ENCODE measurements around the gene RABEPK.
"Not testable (repeated sequence)": the region's sequence is repeated elsewhere in the genome, so short reads cannot be mapped to it uniquely, and the experiment has no call there.

The RABEPK gene

GRCh38 chr9:125262294-125262991, 62.1 kb downstream of the RABEPK start:
- ATAC-seq (replicated peaks; ENCODE audit: extremely low read depth, poor library complexity, severe bottlenecking) (peak; percentile 59), DNase-seq (ENCODE audit: low spot score in 2 of 2) (no peak)
- H3K36me3 Mint-ChIP-seq (ENCODE audit: insufficient read depth), result peaks cover 17% of the 10 kb centered on the region
- peaks cover 41% of the 10 kb centered on the region for H3K4me1 Mint-ChIP-seq
- H3K4me3 Mint-ChIP-seq, result peak overlapping the region; percentile 91
- H3K27ac Mint-ChIP-seq (ENCODE audit: low read depth), result peak overlapping the region; percentile 97
- no peaks in the 10 kb centered on the region for H3K27me3 Mint-ChIP-seq
- H3K9me3 Mint-ChIP-seq, result no peaks in the 10 kb centered on the region

GRCh38 chr9:125264068-125264467, 63.7 kb downstream of the RABEPK start:
- H3K9me3 Mint-ChIP-seq; ATAC-seq (replicated peaks; ENCODE audit: extremely low read depth, poor library complexity, severe bottlenecking); H3K27me3 Mint-ChIP-seq; DNase-seq (ENCODE audit: low spot score in 2 of 2): not testable (repeated sequence)
- Mint-ChIP-seq H3K36me3 (ENCODE audit: insufficient read depth) (peaks cover 23% of the 10 kb centered on the region), H3K27ac (ENCODE audit: low read depth) (peak overlapping the region; percentile 35), H3K4me3 (peak overlapping the region; percentile 42), H3K4me1 (peaks cover 51% of the 10 kb centered on the region)

- Mint-ChIP-seq H3K27me3 (no peaks in the 10 kb centered on the region), H3K4me3 (no peak overlapping the region), H3K9me3 (no peaks in the 10 kb centered on the region), H3K36me3 (ENCODE audit: insufficient read depth) (peaks cover 31% of the 10 kb centered on the region), H3K4me1 (peaks cover 45% of the 10 kb centered on the region), H3K27ac (ENCODE audit: low read depth) (peak overlapping the region; percentile 44)
- ATAC-seq (replicated peaks; ENCODE audit: extremely low read depth, poor library complexity, severe bottlenecking) (no peak), DNase-seq (ENCODE audit: low spot score in 2 of 2) (no peak)
Measured at GRCh38 chr9:125268394-125269013, 68.2 kb downstream of the RABEPK start.

GRCh38 chr9:125269014-125269397, 68.7 kb downstream of the RABEPK start:
- Mint-ChIP-seq H3K27ac (ENCODE audit: low read depth) (no peak overlapping the region), H3K9me3 (no peaks in the 10 kb centered on the region), H3K27me3 (no peaks in the 10 kb centered on the region), H3K4me3 (no peak overlapping the region), H3K4me1 (peaks cover 43% of the 10 kb centered on the region), H3K36me3 (ENCODE audit: insufficient read depth) (peaks cover 31% of the 10 kb centered on the region)
- no peak for ATAC-seq (replicated peaks; ENCODE audit: extremely low read depth, poor library complexity, severe bottlenecking)
- no peak for DNase-seq (ENCODE audit: low spot score in 2 of 2)

GRCh38 chr9:125271081-125271480, 70.7 kb downstream of the RABEPK start:
- Mint-ChIP-seq H3K36me3 (ENCODE audit: insufficient read depth) (peaks cover 29% of the 10 kb centered on the region), H3K4me3 (no peak overlapping the region), H3K4me1 (peaks cover 32% of the 10 kb centered on the region), H3K27me3 (no peaks in the 10 kb centered on the region), H3K27ac (ENCODE audit: low read depth) (peak overlapping the region; percentile 8), H3K9me3 (no peaks in the 10 kb centered on the region)
- DNase-seq (ENCODE audit: low spot score in 2 of 2), result no peak
- ATAC-seq (replicated peaks; ENCODE audit: extremely low read depth, poor library complexity, severe bottlenecking), result no peak

- ATAC-seq (replicated peaks; ENCODE audit: extremely low read depth, poor library complexity, severe bottlenecking), result no peak
- DNase-seq (ENCODE audit: low spot score in 2 of 2), result no peak
- Mint-ChIP-seq H3K36me3 (ENCODE audit: insufficient read depth) (peaks cover 23% of the 10 kb centered on the region), H3K4me1 (peaks cover 31% of the 10 kb centered on the region), H3K27ac (ENCODE audit: low read depth) (peak overlapping the region; percentile 82), H3K4me3 (no peak overlapping the region), H3K27me3 (no peaks in the 10 kb centered on the region), H3K9me3 (no peaks in the 10 kb centered on the region)
Measured at GRCh38 chr9:125272697-125273096, 72.4 kb downstream of the RABEPK start.

GRCh38 chr9:125276771-125277170, 76.4 kb downstream of the RABEPK start:
- H3K4me1 Mint-ChIP-seq, result peaks cover 22% of the 10 kb centered on the region
- no peak overlapping the region for H3K27ac Mint-ChIP-seq (ENCODE audit: low read depth)
- H3K4me3 Mint-ChIP-seq, result no peak overlapping the region
- peaks cover 18% of the 10 kb centered on the region for H3K36me3 Mint-ChIP-seq (ENCODE audit: insufficient read depth)
- no peak for DNase-seq (ENCODE audit: low spot score in 2 of 2)
- no peaks in the 10 kb centered on the region for H3K27me3 Mint-ChIP-seq
- no peaks in the 10 kb centered on the region for H3K9me3 Mint-ChIP-seq
- ATAC-seq (replicated peaks; ENCODE audit: extremely low read depth, poor library complexity, severe bottlenecking), result no peak

GRCh38 chr9:125277411-125277810, 77.1 kb downstream of the RABEPK start:
- Mint-ChIP-seq H3K9me3 (no peaks in the 10 kb centered on the region), H3K4me3 (no peak overlapping the region), H3K27ac (ENCODE audit: low read depth) (no peak overlapping the region), H3K4me1 (peaks cover 19% of the 10 kb centered on the region), H3K27me3 (no peaks in the 10 kb centered on the region), H3K36me3 (ENCODE audit: insufficient read depth) (peaks cover 15% of the 10 kb centered on the region)
- no peak for ATAC-seq (replicated peaks; ENCODE audit: extremely low read depth, poor library complexity, severe bottlenecking)
- no peak for DNase-seq (ENCODE audit: low spot score in 2 of 2)

- Mint-ChIP-seq H3K36me3 (ENCODE audit: insufficient read depth) (peaks cover 12% of the 10 kb centered on the region), H3K4me3 (no peak overlapping the region), H3K4me1 (peaks cover 6% of the 10 kb centered on the region), H3K27me3 (no peaks in the 10 kb centered on the region), H3K27ac (ENCODE audit: low read depth) (no peak overlapping the region), H3K9me3 (no peaks in the 10 kb centered on the region)
- DNase-seq (ENCODE audit: low spot score in 2 of 2), result no peak
- ATAC-seq (replicated peaks; ENCODE audit: extremely low read depth, poor library complexity, severe bottlenecking), result no peak
Measured at GRCh38 chr9:125280945-125281344, 80.6 kb downstream of the RABEPK start.

All from central memory CD8-positive, alpha-beta T cell (primary cell).